GM15510 (cell line): ENCODE measurements around the gene ABITRAM.

Source experiments
- POLR2A ChIP-seq: IDR thresholded peaks from 3 replicates; pipeline ENCODE4 v1.6.1; 2011; ENCODE audit warnings: borderline replicate concordance; ENCODE audit not compliant: insufficient read length; ENCODE audit errors: extremely low read depth

The ABITRAM gene

GRCh38 chr9:108919517-108919916 lies 14.7 kb upstream of the ABITRAM start:
- TF ChIP-seq POLR2A, result no peak

- no peak for TF ChIP-seq POLR2A
These were observed 13.0 kb upstream of the ABITRAM start for GRCh38 chr9:108921200-108921599.

GRCh38 chr9:108924466-108924865 lies 9.7 kb upstream of the ABITRAM start:
- TF ChIP-seq POLR2A, result no peak

- TF ChIP-seq POLR2A, result no peak
These were observed 5.8 kb upstream of the ABITRAM start for GRCh38 chr9:108928386-108928785.

- TF ChIP-seq POLR2A, result no peak
These were observed 926 bp upstream of the ABITRAM start for GRCh38 chr9:108933231-108933717.

GRCh38 chr9:108933718-108934322 lies 380 bp upstream of the ABITRAM start, which contains the start of gene ELP1:
Gene ELP1 (minus strand): TSS chr9:108934124. CDS start chr9:108931146, 2,978 bp downstream.
- peak; percentile 67 for TF ChIP-seq POLR2A

- TF ChIP-seq POLR2A, result no peak
These were observed 3.5 kb downstream of the ABITRAM start for GRCh38 chr9:108937561-108938305.

- no peak for TF ChIP-seq POLR2A
These were observed 5.8 kb downstream of the ABITRAM start for GRCh38 chr9:108939975-108940374.

GRCh38 chr9:108950168-108950567 lies 16.0 kb downstream of the ABITRAM start:
- TF ChIP-seq POLR2A, result no peak

GRCh38 chr9:108951578-108951977 lies 17.4 kb downstream of the ABITRAM start:
- TF ChIP-seq POLR2A, result no peak

- no peak for TF ChIP-seq POLR2A
These were observed 19.9 kb downstream of the ABITRAM start for GRCh38 chr9:108953983-108954574.

GRCh38 chr9:108956022-108956630 lies 21.9 kb downstream of the ABITRAM start:
- TF ChIP-seq POLR2A, result no peak

- no peak for TF ChIP-seq POLR2A
These were observed 22.4 kb downstream of the ABITRAM start for GRCh38 chr9:108956631-108957026.

GRCh38 chr9:108960331-108960730 lies 26.1 kb downstream of the ABITRAM start:
- no peak for TF ChIP-seq POLR2A

GRCh38 chr9:108961151-108961550 lies 27.0 kb downstream of the ABITRAM start:
- no peak for TF ChIP-seq POLR2A

GRCh38 chr9:108963459-108964143 lies 29.4 kb downstream of the ABITRAM start:
- no peak for TF ChIP-seq POLR2A

- no peak for TF ChIP-seq POLR2A
These were observed 33.7 kb downstream of the ABITRAM start for GRCh38 chr9:108967916-108968315.
